PC-9 (cell line): ENCODE results near the gene CNOT1. TPM values are rescaled to one million over a fixed set of nuclear protein-coding genes. Genes with fewer than 3 reads are reported as not detected.

Experiments
- BruUV-seq: library from RNA; stranded (reverse); fragments of 400-500 nt; replicated peaks from 2 replicates; lab custom pipeline; 2021; lab: Mats Ljungman, UMichigan
- CTCF ChIA-PET: fragments of 300-600 bp; sonication (Branson Sonifier 250); formaldehyde crosslinking; loops from one replicate; lab custom pipeline; 2022; ENCODE audit warnings: antibody characterized with exemption; lab: Charles Lee
- POLR2A ChIA-PET: fragments of 300-600 bp; sonication (Branson Sonifier 250); formaldehyde crosslinking; loops from one replicate; lab custom pipeline; 2022; ENCODE audit warnings: antibody characterized with exemption; ENCODE audit not compliant: unreplicated experiment; lab: Charles Lee
- DNase-seq, 2 experiments: peaks; one replicate each; pipeline versions ENCODE4 v3.0.0 to v3.0.0-alpha.2; 2015 to 2022; ENCODE audit warnings: mixed read lengths in 1 of 2
- H2AFZ ChIP-seq: fragments of 200-600 bp; sonication (generic); 2 replicates; pipeline ENCODE4 v1.8.1; 2017; ENCODE audit warnings: antibody characterized with exemption
- H3F3A ChIP-seq: fragments of 200-600 bp; sonication (generic); 2 replicates; pipeline ENCODE4 v1.8.1; 2017; ENCODE audit warnings: antibody characterized with exemption, mild to moderate bottlenecking, low read depth; ENCODE audit not compliant: insufficient read depth
- H3K27ac ChIP-seq: fragments of 200-600 bp; sonication (generic); 2 replicates; pipeline ENCODE4 v1.6.1; 2016; ENCODE audit warnings: mixed run types
- H3K27me3 ChIP-seq: fragments of 200-600 bp; sonication (generic); 2 replicates; pipeline ENCODE4 v1.6.1; 2016; ENCODE audit warnings: low read depth, mixed run types; ENCODE audit not compliant: insufficient read depth
- H3K36me3 ChIP-seq: fragments of 200-600 bp; sonication (generic); 2 replicates; pipeline ENCODE4 v1.6.1; 2016; ENCODE audit warnings: low read depth, mixed run types
- H3K4me1 ChIP-seq: fragments of 200-600 bp; sonication (generic); replicated peaks from 2 replicates; pipeline ENCODE4 v1.6.1; 2016; ENCODE audit warnings: mixed run types; ENCODE audit not compliant: insufficient read depth
- H3K4me2 ChIP-seq: fragments of 200-600 bp; sonication (generic); 2 replicates; pipeline ENCODE4 v1.6.1; 2017; ENCODE audit warnings: mixed run types
- H3K4me3 ChIP-seq: fragments of 200-600 bp; sonication (generic); 2 replicates; pipeline ENCODE4 v1.6.1; 2016; ENCODE audit warnings: mixed run types
- H3K79me2 ChIP-seq: fragments of 200-600 bp; sonication (generic); 2 replicates; pipeline ENCODE4 v1.6.1; 2017; ENCODE audit warnings: low read depth, mixed run types
- H3K9me2 ChIP-seq: fragments of 200-600 bp; sonication (generic); 2 replicates; pipeline ENCODE4 v1.8.1; 2017; ENCODE audit warnings: mild to moderate bottlenecking; ENCODE audit not compliant: insufficient read depth
- H3K9me3 ChIP-seq: fragments of 200-600 bp; sonication (generic); 2 replicates; pipeline ENCODE4 v1.8.1; 2016; ENCODE audit warnings: low read depth; ENCODE audit not compliant: insufficient read depth
- H4K20me1 ChIP-seq: fragments of 200-600 bp; sonication (generic); 2 replicates; pipeline ENCODE4 v1.8.1; 2017; ENCODE audit not compliant: insufficient read depth
- EZH2 ChIP-seq: fragments of 200-600 bp; sonication (generic); IDR thresholded peaks from 2 replicates; pipeline ENCODE4 v1.8.0; 2017; ENCODE audit warnings: antibody characterized with exemption, low read depth
- intact Hi-C: fragments of 100-400 bp; cut with micrococcal nuclease; formaldehyde crosslinking; loops from one replicate; pipeline ENCODE4 v1.10.0; 2022; ENCODE audit not compliant: unreplicated experiment
- total RNA-seq: library from RNA; stranded (reverse); gene quantifications from 2 replicates; pipeline ENCODE4 v1.2.3, GENCODE V29; 2021
- TF ChIP-seq, protein P1 (sequence below): fragments of 200-600 bp; sonication (generic); conservative IDR thresholded peaks from 2 replicates; pipeline ENCODE4 v1.6.1; 2017; ENCODE audit warnings: mixed run types, antibody characterized with exemption, mild to moderate bottlenecking, moderate library complexity

Gene CNOT1
- total RNA-seq, 1 experiment from 2014 or later: 233 TPM

DNA sequence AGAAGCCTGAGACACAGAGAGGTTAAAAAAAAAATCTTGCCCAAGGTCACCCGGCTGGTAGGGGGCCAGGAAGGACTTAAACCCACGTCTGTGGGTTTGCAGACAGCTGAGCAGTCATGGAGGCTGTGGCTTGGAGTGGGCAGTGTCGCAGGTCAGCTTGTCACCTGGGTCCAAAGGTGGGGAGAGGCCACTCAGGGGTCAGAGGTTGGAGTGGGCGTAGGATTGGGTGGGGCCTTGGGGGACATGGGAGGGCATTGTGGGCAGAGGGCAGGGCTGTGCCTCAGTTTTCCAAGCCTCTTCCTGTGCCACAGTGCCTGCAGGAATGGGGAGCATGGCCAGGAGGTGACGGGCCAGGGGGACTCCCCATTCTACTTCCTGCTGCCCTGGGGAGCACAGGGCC, 131.7 kb downstream of the CNOT1 start:
- Histone ChIP-seq H3F3A (peaks cover 15% of the 10 kb centered on the region; the same call in 1 of the 2 replicates), H3K9me2 (no peaks in the 10 kb centered on the region), H3K4me3 (no peak overlapping the region), H3K36me3 (no peaks in the 10 kb centered on the region), H3K9me3 (no peaks in the 10 kb centered on the region), H4K20me1 (no peaks in the 10 kb centered on the region), H3K27me3 (no peaks in the 10 kb centered on the region), H3K4me1 (0 out of 2 replicates have a peak, but pooled peaks cover 7% of the 10 kb centered on the region), H3K79me2 (no peaks in the 10 kb centered on the region), H3K27ac (no peak overlapping the region), H2AFZ (no peak overlapping the region), H3K4me2 (no peak overlapping the region)
- no TSS peak for BruUV-seq
- intact Hi-C loops: no loop called here
- ChIA-PET CTCF (no interaction called here), POLR2A (no interaction called here)
- TF ChIP-seq, protein P1, sequence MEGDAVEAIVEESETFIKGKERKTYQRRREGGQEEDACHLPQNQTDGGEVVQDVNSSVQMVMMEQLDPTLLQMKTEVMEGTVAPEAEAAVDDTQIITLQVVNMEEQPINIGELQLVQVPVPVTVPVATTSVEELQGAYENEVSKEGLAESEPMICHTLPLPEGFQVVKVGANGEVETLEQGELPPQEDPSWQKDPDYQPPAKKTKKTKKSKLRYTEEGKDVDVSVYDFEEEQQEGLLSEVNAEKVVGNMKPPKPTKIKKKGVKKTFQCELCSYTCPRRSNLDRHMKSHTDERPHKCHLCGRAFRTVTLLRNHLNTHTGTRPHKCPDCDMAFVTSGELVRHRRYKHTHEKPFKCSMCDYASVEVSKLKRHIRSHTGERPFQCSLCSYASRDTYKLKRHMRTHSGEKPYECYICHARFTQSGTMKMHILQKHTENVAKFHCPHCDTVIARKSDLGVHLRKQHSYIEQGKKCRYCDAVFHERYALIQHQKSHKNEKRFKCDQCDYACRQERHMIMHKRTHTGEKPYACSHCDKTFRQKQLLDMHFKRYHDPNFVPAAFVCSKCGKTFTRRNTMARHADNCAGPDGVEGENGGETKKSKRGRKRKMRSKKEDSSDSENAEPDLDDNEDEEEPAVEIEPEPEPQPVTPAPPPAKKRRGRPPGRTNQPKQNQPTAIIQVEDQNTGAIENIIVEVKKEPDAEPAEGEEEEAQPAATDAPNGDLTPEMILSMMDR: no peak
- TF ChIP-seq EZH2: no peak
- no peak for DNase-seq

DNA sequence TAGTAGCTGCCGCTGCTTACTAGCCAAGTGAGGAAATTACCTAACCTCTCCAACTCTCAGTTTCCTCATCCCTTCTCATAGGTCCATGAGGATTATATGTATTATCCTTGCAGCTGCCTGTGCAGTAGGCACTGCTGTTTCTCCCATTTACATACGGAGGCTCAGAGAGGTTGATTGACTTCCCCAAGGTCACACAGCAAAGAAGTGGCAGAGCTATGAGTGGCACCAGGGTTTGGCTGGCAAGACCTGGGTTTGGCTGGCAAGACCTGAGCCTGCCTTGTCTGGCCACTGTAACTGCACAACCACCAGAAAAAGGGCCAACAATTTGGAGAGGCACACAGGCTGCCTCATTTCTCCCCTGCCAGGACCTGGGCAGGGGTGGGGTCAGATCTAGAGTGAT, 132.2 kb downstream of the CNOT1 start:
- ChIA-PET CTCF (no interaction called here), POLR2A (no interaction called here)
- Histone ChIP-seq H3K4me1 (0 out of 2 replicates have a peak, but pooled peaks cover 7% of the 10 kb centered on the region), H3K79me2 (no peaks in the 10 kb centered on the region), H3F3A (peaks cover 15% of the 10 kb centered on the region; the same call in 1 of the 2 replicates), H3K9me3 (no peaks in the 10 kb centered on the region), H3K4me3 (no peak overlapping the region), H3K36me3 (no peaks in the 10 kb centered on the region), H3K4me2 (no peak overlapping the region), H3K27ac (no peak overlapping the region), H3K27me3 (no peaks in the 10 kb centered on the region), H2AFZ (no peak overlapping the region), H4K20me1 (no peaks in the 10 kb centered on the region), H3K9me2 (no peaks in the 10 kb centered on the region)
- DNase-seq: no peak
- no peak for TF ChIP-seq EZH2
- TF ChIP-seq, protein P1: no peak
- intact Hi-C loops: no loop called here
- no TSS peak for BruUV-seq

DNA sequence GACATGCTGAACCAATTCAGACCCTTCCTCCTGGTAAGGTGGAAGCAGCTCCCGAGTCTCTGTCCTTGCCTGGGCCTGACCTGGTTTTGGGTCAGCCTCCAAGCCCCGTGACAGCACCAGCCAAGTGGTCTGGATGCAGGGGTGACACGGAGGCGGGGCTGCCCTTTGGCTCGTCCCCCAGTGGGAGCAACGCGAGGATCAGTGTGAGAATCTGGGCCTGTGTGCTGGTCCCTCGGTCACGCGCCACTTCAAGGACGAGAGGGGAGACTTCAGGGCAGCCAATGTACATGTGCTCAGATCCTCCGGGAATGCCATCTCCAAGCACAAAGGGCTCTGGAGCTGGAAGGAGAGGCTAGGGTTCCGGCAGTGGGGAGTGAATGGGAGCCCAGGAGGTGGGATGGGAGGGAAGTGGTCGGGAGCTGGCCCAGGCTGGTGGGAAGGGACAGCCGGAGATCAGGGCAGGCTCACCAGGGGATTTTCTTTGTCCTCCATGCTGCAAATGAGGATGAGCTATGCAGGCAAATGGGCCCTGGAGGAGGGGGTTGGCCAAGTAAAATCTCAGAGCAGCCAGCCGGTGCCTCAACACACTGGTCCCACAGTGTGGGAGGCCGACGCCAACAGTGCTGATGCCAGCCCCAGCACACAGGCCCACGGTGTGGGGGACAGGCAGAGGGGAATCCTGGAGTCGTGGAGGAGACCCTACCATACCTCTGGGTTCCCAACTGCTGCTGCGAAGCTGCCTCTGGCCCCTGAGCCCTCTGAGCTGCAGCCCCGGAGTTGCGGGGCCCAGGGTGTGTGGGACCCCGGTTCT, 133.9 kb downstream of the CNOT1 start:
- intact Hi-C loops: no loop called here
- no peaks in the 10 kb centered on the region for H3K27me3 ChIP-seq
- no TSS peak for BruUV-seq
- no peaks in the 10 kb centered on the region for H3K36me3 ChIP-seq
- no peak overlapping the region for H3K27ac ChIP-seq
- 0 out of 2 replicates have a peak, but pooled peaks cover 7% of the 10 kb centered on the region for H3K4me1 ChIP-seq
- H3K79me2 ChIP-seq: no peaks in the 10 kb centered on the region
- no peak for DNase-seq
- H3K4me2 ChIP-seq: no peak overlapping the region
- TF ChIP-seq EZH2: no peak
- TF ChIP-seq, protein P1: no peak
- no peaks in the 10 kb centered on the region for H3K9me3 ChIP-seq
- H3K9me2 ChIP-seq: no peaks in the 10 kb centered on the region
- no peak overlapping the region for H2AFZ ChIP-seq
- ChIA-PET POLR2A (no interaction called here), CTCF (interaction anchor here (0.7 kb wide), 1 partner anchor 165 kb away, joined by 5 read pairs; no protein-coding TSS in a partner anchor)
- no peak overlapping the region for H3K4me3 ChIP-seq
- no peaks in the 10 kb centered on the region for H4K20me1 ChIP-seq
- peaks cover 15% of the 10 kb centered on the region; the same call in 1 of the 2 replicates for H3F3A ChIP-seq
